Endothelial cell of umbilical vein (primary cell): ENCODE measurements around the gene GLIPR1L1.

ENCODE experiments used
- CTCF ChIP-seq, 2 donors: IDR thresholded peaks; 1 replicate in 1 of 2; 2 replicates in 1 of 2; pipeline ENCODE4 v1.5.1; 2011; ENCODE audit warnings: low read length in 2 of 2, mild to moderate bottlenecking in 2 of 2, moderate library complexity in 2 of 2, control low read depth in 1 of 2, inconsistent platforms in 1 of 2, low read depth in 1 of 2; ENCODE audit not compliant: insufficient read depth in 1 of 2; ENCODE audit errors: extremely low read depth in 1 of 2
- EZH2 ChIP-seq: IDR thresholded peaks from 2 replicates; pipeline ENCODE4 v1.6.1; 2012; ENCODE audit warnings: borderline replicate concordance, low read depth, mild to moderate bottlenecking, moderate library complexity, low read length, inconsistent platforms; ENCODE audit not compliant: severe bottlenecking
- FOS ChIP-seq: IDR thresholded peaks from 2 replicates; pipeline ENCODE4 v1.6.1; 2011; ENCODE audit warnings: mild to moderate bottlenecking, low read length, moderate library complexity, borderline replicate concordance; ENCODE audit not compliant: insufficient read depth
- GATA2 ChIP-seq: IDR thresholded peaks from 2 replicates; pipeline ENCODE4 v1.7.0; 2011; ENCODE audit warnings: low read depth, mild to moderate bottlenecking, moderate library complexity, mixed read lengths, low read length; ENCODE audit not compliant: insufficient read length, insufficient read depth
- JUN ChIP-seq: IDR thresholded peaks from 2 replicates; pipeline ENCODE4 v1.6.1; 2011; ENCODE audit warnings: borderline replicate concordance, low read depth; ENCODE audit not compliant: insufficient read length, insufficient read depth
- MYC ChIP-seq: IDR thresholded peaks from one replicate; pipeline ENCODE4 v1.6.1; 2011; ENCODE audit warnings: mild to moderate bottlenecking, low read depth, low read length
- POLR2A ChIP-seq: IDR thresholded peaks from 2 replicates; pipeline ENCODE4 v1.6.1; 2012; ENCODE audit warnings: low read depth, mild to moderate bottlenecking, control low read depth, low read length
- POLR2AphosphoS5 ChIP-seq: IDR thresholded peaks from 2 replicates; pipeline ENCODE4 v1.6.1; 2012; ENCODE audit warnings: low read depth, mild to moderate bottlenecking, control low read depth, low read length, moderate library complexity; ENCODE audit not compliant: insufficient read depth
- TF ChIP-seq, protein P1 (sequence below): IDR thresholded peaks from 2 replicates; pipeline ENCODE4 v1.6.1; 2011; ENCODE audit not compliant: insufficient read depth, insufficient read length

GRCh38 chr12:75323663-75324062 is 10.8 kb upstream of the GLIPR1L1 start:
- no peak for TF ChIP-seq POLR2AphosphoS5
- TF ChIP-seq EZH2: no peak
- TF ChIP-seq POLR2A: no peak
- no peak for TF ChIP-seq CTCF (IDR thresholded peaks at IDR 0.05; ENCODE audit: extremely low read depth in 1 of 2, insufficient read depth in 1 of 2, low read depth in 1 of 2, low read length in 2 of 2)
- no peak for TF ChIP-seq MYC
- TF ChIP-seq JUN: no peak
- TF ChIP-seq FOS: no peak
- TF ChIP-seq GATA2: no peak
- TF ChIP-seq, protein P1, sequence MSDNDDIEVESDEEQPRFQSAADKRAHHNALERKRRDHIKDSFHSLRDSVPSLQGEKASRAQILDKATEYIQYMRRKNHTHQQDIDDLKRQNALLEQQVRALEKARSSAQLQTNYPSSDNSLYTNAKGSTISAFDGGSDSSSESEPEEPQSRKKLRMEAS: no peak
